Measurements from ENCODE around the gene LINGO4. TPM values are rescaled to one million over a fixed set of nuclear protein-coding genes. Genes with fewer than 3 reads are reported as not detected.

LINGO4 gene
- total and polyA plus RNA-seq, 7 donors = 0.36 to 18.2 (median 4.6) TPM

DNA sequence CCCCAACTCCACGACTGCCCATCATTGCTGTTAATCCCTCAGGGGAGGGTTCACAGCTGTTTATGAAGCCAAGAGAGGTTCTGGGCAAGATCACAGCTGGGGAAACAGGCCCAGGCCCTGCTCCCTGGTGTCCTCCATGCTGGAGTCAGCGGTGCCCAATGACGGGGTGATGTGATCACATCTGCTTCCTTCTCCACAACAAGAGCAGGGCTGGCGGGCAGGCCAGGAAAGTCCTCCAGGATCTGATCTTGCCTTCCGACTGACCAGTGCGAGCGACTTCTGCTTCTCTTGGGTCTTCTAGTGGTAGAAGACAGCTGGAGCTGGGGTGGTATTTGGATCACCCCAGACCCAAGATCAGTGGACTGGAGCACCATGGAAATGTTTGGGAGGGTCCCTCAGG, 951 bp upstream of the LINGO4 start:
- no peak for DNase-seq
- Histone ChIP-seq H3K27ac (no peak overlapping the region), H3K9me3 (no peaks in the 10 kb centered on the region), H3K4me3 (no peak overlapping the region), H3K4me1 (peaks cover 10% of the 10 kb centered on the region), H3K36me3 (ENCODE audit: insufficient read depth in 1 of 2, low read depth in 1 of 2) (peaks cover 0 to 32% of the 10 kb centered on the region in 2 donors), H3K27me3 (ENCODE audit: insufficient read depth in 3 of 3, low read length in 2 of 3) (no peaks in the 10 kb centered on the region)
- intact Hi-C loops (cut with DNase I) = no loop called here
- TF ChIP-seq, protein P1, sequence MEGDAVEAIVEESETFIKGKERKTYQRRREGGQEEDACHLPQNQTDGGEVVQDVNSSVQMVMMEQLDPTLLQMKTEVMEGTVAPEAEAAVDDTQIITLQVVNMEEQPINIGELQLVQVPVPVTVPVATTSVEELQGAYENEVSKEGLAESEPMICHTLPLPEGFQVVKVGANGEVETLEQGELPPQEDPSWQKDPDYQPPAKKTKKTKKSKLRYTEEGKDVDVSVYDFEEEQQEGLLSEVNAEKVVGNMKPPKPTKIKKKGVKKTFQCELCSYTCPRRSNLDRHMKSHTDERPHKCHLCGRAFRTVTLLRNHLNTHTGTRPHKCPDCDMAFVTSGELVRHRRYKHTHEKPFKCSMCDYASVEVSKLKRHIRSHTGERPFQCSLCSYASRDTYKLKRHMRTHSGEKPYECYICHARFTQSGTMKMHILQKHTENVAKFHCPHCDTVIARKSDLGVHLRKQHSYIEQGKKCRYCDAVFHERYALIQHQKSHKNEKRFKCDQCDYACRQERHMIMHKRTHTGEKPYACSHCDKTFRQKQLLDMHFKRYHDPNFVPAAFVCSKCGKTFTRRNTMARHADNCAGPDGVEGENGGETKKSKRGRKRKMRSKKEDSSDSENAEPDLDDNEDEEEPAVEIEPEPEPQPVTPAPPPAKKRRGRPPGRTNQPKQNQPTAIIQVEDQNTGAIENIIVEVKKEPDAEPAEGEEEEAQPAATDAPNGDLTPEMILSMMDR (IDR thresholded peaks at IDR 0.05) = no peak
- WGBS, 3 donors = 69 to 77% (median 69%) methylated on average over 7 of the region's 7 CpGs
- no peak for ATAC-seq

DNA sequence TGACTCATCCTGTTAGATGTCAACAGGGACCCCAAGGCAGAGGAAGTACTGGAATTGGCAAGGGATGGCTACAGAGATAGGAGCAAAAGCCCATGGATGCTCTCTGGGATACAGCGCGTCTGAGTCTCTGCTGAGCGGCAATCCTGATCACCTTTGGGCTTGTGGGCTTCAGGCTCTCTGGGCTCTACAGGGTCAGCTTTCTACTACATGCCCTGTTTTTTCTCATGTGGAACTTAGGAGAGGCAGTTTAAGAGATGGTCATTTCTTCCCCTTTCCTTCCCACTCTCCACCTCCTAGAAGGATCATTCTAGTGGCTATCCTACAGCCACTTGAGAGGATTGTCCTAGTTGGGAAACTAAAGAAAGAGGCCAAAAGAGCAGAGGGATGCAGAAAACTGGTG, 1.3 kb downstream of the LINGO4 start:
- no peaks in the 10 kb centered on the region for H3K9me3 ChIP-seq
- no peak for DNase-seq
- H3K27ac ChIP-seq = no peak overlapping the region
- peaks cover 0 to 17% of the 10 kb centered on the region in 2 donors for H3K36me3 ChIP-seq (ENCODE audit: insufficient read depth in 1 of 2, low read depth in 1 of 2)
- intact Hi-C loops (cut with DNase I) = no loop called here
- WGBS, 3 donors = 88 to 97% (median 96%) methylated on average over 3 of the region's 3 CpGs
- H3K4me1 ChIP-seq = peaks cover 10% of the 10 kb centered on the region
- ATAC-seq = no peak
- H3K27me3 ChIP-seq (ENCODE audit: insufficient read depth in 3 of 3, low read length in 2 of 3) = no peaks in the 10 kb centered on the region
- H3K4me3 ChIP-seq = no peak overlapping the region
- TF ChIP-seq, protein P1 (IDR thresholded peaks at IDR 0.05) = no peak

DNA sequence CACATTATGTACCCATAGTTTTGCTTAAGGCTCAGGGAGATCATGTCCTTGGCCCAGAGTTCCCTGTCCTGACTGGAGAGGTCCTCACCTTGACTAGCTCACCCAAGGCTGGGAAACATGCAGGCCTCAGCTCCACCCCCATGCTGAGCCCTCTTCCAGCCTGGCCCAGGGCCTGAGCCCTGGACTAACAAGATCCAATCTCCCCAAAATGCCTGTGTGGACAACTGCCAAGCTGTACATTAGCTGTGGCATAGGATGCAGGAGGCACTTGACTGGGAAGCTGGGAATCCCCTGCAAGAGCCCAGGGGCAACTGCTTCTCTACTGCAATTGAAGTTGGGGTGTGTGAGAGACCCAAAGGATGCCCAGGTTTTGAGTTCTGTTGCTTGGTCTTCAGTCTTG, 2.1 kb downstream of the LINGO4 start:
- Histone ChIP-seq H3K4me3 (no peak overlapping the region), H3K36me3 (ENCODE audit: insufficient read depth in 1 of 2, low read depth in 1 of 2) (peaks cover 0 to 14% of the 10 kb centered on the region in 2 donors), H3K9me3 (no peaks in the 10 kb centered on the region), H3K27ac (no peak overlapping the region), H3K4me1 (peaks cover 10% of the 10 kb centered on the region), H3K27me3 (ENCODE audit: insufficient read depth in 3 of 3, low read length in 2 of 3) (no peaks in the 10 kb centered on the region)
- peak in 1 of 4 donors; percentile 27 for ATAC-seq
- intact Hi-C loops (cut with DNase I) = no loop called here
- DNase-seq = no peak
- TF ChIP-seq, protein P1 (IDR thresholded peaks at IDR 0.05) = no peak

DNA sequence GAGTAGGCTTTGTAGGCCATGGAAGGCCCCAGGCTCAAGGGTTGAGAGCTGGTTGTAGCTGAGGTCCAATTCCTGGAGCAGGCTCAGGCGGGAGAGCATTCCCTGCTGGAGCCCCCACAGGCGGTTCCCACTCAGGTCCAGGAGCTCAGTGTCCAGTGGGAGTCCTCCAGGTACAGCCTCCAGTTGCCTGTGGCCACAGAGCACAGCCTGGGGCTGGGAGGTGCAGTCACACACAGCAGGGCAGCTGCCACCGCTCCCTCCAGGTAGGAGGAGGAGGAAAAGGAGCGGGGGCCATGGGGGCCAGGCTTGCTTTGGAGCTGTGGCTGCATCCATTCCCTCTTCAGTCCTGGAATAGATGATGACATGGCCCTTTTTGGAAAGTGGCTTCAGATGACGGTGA, 2.8 kb downstream of the LINGO4 start:
- DNase-seq (no peak), ATAC-seq (peak in 3 of 4 donors; percentile 36 to 47 (median 46))
- intact Hi-C loops (cut with DNase I) = no loop called here
- TF ChIP-seq, protein P1 (IDR thresholded peaks at IDR 0.05) = no peak
- Histone ChIP-seq H3K36me3 (ENCODE audit: insufficient read depth in 1 of 2, low read depth in 1 of 2) (peaks cover 0 to 8% of the 10 kb centered on the region in 2 donors), H3K4me1 (peaks cover 10% of the 10 kb centered on the region), H3K4me3 (no peak overlapping the region), H3K27ac (peak overlapping the region; percentile 16), H3K9me3 (no peaks in the 10 kb centered on the region), H3K27me3 (ENCODE audit: insufficient read depth in 3 of 3, low read length in 2 of 3) (no peaks in the 10 kb centered on the region)
- 72 to 82% (median 75%) methylated on average over 5 of the region's 5 CpGs for WGBS, 3 donors

DNA sequence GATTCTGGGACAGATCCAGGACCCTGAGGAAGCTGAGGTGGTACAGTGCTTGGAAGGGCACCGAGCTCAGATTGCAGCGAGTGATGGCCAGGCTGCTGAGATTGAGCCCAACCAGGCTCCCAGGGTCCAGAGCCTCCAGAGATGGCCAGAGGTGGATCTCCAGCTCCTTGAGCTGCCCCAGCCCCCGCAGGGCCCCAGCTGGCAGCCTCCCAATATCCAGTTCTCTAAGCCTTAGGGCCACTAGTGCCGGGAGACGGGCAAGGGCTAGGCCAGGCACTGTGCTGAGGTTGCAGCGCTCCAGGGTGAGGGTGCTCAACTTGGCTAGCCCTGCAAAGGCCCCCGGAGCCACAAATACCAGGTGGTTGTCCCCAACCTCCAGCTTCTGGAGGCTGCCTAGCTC, 3.4 kb downstream of the LINGO4 start:
- TF ChIP-seq, protein P1 (IDR thresholded peaks at IDR 0.05) = no peak
- WGBS, 3 donors = 77 to 82% (median 80%) methylated on average over 6 to 7 of the region's 7 CpGs
- Histone ChIP-seq H3K4me1 (peaks cover 10% of the 10 kb centered on the region), H3K36me3 (ENCODE audit: insufficient read depth in 1 of 2, low read depth in 1 of 2) (peaks cover 0 to 7% of the 10 kb centered on the region in 2 donors), H3K27ac (no peak overlapping the region), H3K4me3 (no peak overlapping the region), H3K9me3 (no peaks in the 10 kb centered on the region), H3K27me3 (ENCODE audit: insufficient read depth in 3 of 3, low read length in 2 of 3) (no peaks in the 10 kb centered on the region)
- intact Hi-C loops (cut with DNase I) = no loop called here
- DNase-seq (no peak), ATAC-seq (peak in 1 of 4 donors; percentile 9)
